H1 (cell line): ENCODE results near the gene NUP205. TPM values are rescaled to one million over a fixed set of nuclear protein-coding genes. Genes with fewer than 3 reads are reported as not detected.
A peak's percentile ranks its signal among the peaks of the same experiment; 100 is the strongest.

Experiments
- CTCF ChIA-PET: fragments of 300-600 bp; sonication (Branson Sonifier 250); formaldehyde crosslinking; loops from one replicate; lab custom pipeline; 2021; ENCODE audit not compliant: partially characterized antibody; lab: Charles Lee
- POLR2A ChIA-PET: fragments of 300-600 bp; sonication (Branson Sonifier 250); formaldehyde crosslinking; loops from one replicate; lab custom pipeline; 2021; ENCODE audit warnings: inconsistent platforms; ENCODE audit not compliant: partially characterized antibody; lab: Charles Lee
- DNase-seq, 2 experiments: peaks; one replicate each; pipeline versions ENCODE4 v3.0.0 to v3.0.0-alpha.2; 2010 to 2022; ENCODE audit warnings: low spot score in 2 of 2, low read depth in 1 of 2, mixed read lengths in 1 of 2
- FAIRE-seq: peaks from 2 replicates; lab custom pipeline; 2011; peaks lifted over from hg19 to GRCh38; lab: Jason Lieb, UNC
- H2AFZ ChIP-seq: 2 replicates; pipeline ENCODE4 v1.8.1; 2012; ENCODE audit warnings: low read length, inconsistent platforms
- H2AK5ac ChIP-seq: 2 replicates; pipeline ENCODE4 v1.6.1; 2013; ENCODE audit warnings: low read depth, low read length
- H2BK120ac ChIP-seq: replicated peaks from 2 replicates; pipeline ENCODE3; 2013; ENCODE audit warnings: low read depth, low read length, inconsistent platforms
- H2BK12ac ChIP-seq: 2 replicates; pipeline ENCODE4 v1.6.1; 2013; ENCODE audit warnings: low read depth, low read length
- H2BK15ac ChIP-seq: 2 replicates; pipeline ENCODE4 v1.6.1; 2013; ENCODE audit warnings: low read length
- H2BK20ac ChIP-seq: 2 replicates; pipeline ENCODE4 v1.6.1; 2013; ENCODE audit warnings: low read length
- H2BK5ac ChIP-seq: 2 replicates; pipeline ENCODE4 v1.6.1; 2013; ENCODE audit warnings: low read depth, low read length
- H3K14ac ChIP-seq: 2 replicates; pipeline ENCODE4 v1.6.1; 2013; ENCODE audit warnings: inconsistent platforms; ENCODE audit not compliant: insufficient read length
- H3K18ac ChIP-seq: 2 replicates; pipeline ENCODE4 v1.6.1; 2013; ENCODE audit warnings: low read length; ENCODE audit errors: extremely low read depth
- H3K23ac ChIP-seq: 2 replicates; pipeline ENCODE4 v1.6.1; 2013; ENCODE audit warnings: inconsistent platforms; ENCODE audit not compliant: insufficient read length
- H3K23me2 ChIP-seq: 2 replicates; pipeline ENCODE4 v1.6.1; 2013; ENCODE audit warnings: low read depth, low read length
- H3K27ac ChIP-seq: 2 replicates; pipeline ENCODE4 v1.6.1; 2011; ENCODE audit warnings: low read depth, low read length, inconsistent platforms
- H3K27me3 ChIP-seq, 4 experiments: replicated peaks in 1 of 4; 1 replicate in 1 of 4; 2 replicates in 3 of 4; pipeline versions ENCODE4 v1.6.1 to v1.8.1; 2011 to 2013; ENCODE audit warnings: low read length in 3 of 4, mild to moderate bottlenecking in 3 of 4, inconsistent platforms in 2 of 4, mixed read lengths in 2 of 4, moderate library complexity in 1 of 4; ENCODE audit not compliant: control insufficient read depth in 3 of 4, insufficient read depth in 3 of 4; ENCODE audit errors: extremely low read depth in 1 of 4
- H3K36me3 ChIP-seq, 4 experiments: 2 replicates each; pipeline versions ENCODE4 v1.6.1 to v1.8.1; 2011 to 2013; ENCODE audit warnings: mild to moderate bottlenecking in 4 of 4, low read length in 3 of 4, moderate library complexity in 2 of 4, control low read depth in 1 of 4, inconsistent platforms in 1 of 4; ENCODE audit not compliant: insufficient read depth in 4 of 4, control insufficient read depth in 2 of 4
- H3K4ac ChIP-seq: replicated peaks from 2 replicates; pipeline ENCODE3; 2013; ENCODE audit warnings: low read length, low read depth, mixed read lengths, inconsistent platforms; ENCODE audit not compliant: insufficient read length
- H3K4me1 ChIP-seq, 4 experiments: replicated peaks in 1 of 4; 1 replicate in 1 of 4; 2 replicates in 3 of 4; pipeline versions ENCODE4 v1.6.1 to v1.8.1; 2011 to 2013; ENCODE audit warnings: low read length in 3 of 4, inconsistent platforms in 2 of 4, mixed read lengths in 1 of 4; ENCODE audit not compliant: insufficient read depth in 4 of 4, control insufficient read depth in 3 of 4
- H3K4me2 ChIP-seq, 2 experiments: 2 replicates each; pipeline versions ENCODE4 v1.6.1 to v1.8.1; 2011 to 2013; ENCODE audit warnings: low read depth in 2 of 2, low read length in 2 of 2, control low read depth in 1 of 2, inconsistent platforms in 1 of 2, mild to moderate bottlenecking in 1 of 2; ENCODE audit not compliant: insufficient read depth in 1 of 2
- H3K4me3 ChIP-seq, 4 experiments: fragments of 200-600, 300-600 bp in 1 of 4; sonication (generic), shearing (Covaris generic), sonication (Bioruptor Twin) in 1 of 4; 2 replicates each; pipeline versions ENCODE4 v1.5.1 to v1.8.1; 2011 to 2016; ENCODE audit warnings: low read length in 4 of 4, low read depth in 3 of 4, control low read depth in 2 of 4, inconsistent platforms in 2 of 4, mild to moderate bottlenecking in 2 of 4, mixed read lengths in 1 of 4, moderate library complexity in 1 of 4; ENCODE audit not compliant: insufficient read depth in 2 of 4; ENCODE audit errors: extremely low read depth in 1 of 4
- H3K56ac ChIP-seq: replicated peaks from 2 replicates; pipeline ENCODE3; 2013; ENCODE audit warnings: low read depth, mild to moderate bottlenecking, mixed read lengths, low read length, inconsistent platforms; ENCODE audit not compliant: insufficient read length
- H3K79me1 ChIP-seq: 2 replicates; pipeline ENCODE4 v1.6.1; 2013; ENCODE audit warnings: low read depth, low read length, control low read depth
- H3K79me2 ChIP-seq, 2 experiments: 2 replicates each; pipeline versions ENCODE4 v1.6.1 to v1.8.1; 2012 to 2013; ENCODE audit warnings: low read length in 2 of 2, mild to moderate bottlenecking in 2 of 2, inconsistent platforms in 1 of 2; ENCODE audit not compliant: insufficient read depth in 2 of 2, control insufficient read depth in 1 of 2
- H3K9ac ChIP-seq, 4 experiments: replicated peaks in 1 of 4; 1 replicate in 1 of 4; 2 replicates in 3 of 4; pipeline versions ENCODE4 v1.6.1 to v1.8.1; 2011 to 2013; ENCODE audit warnings: low read depth in 3 of 4, low read length in 3 of 4, control low read depth in 2 of 4, mild to moderate bottlenecking in 2 of 4, moderate library complexity in 2 of 4, inconsistent platforms in 1 of 4; ENCODE audit errors: extremely low read depth in 1 of 4
- H3K9me3 ChIP-seq, 2 experiments: 2 replicates each; pipeline versions ENCODE4 v1.6.1 to v1.8.1; 2012 to 2013; ENCODE audit warnings: mild to moderate bottlenecking in 2 of 2, moderate library complexity in 2 of 2, control low read depth in 1 of 2, inconsistent platforms in 1 of 2, low read depth in 1 of 2, low read length in 1 of 2, mixed read lengths in 1 of 2; ENCODE audit not compliant: insufficient read depth in 2 of 2
- H4K20me1 ChIP-seq, 2 experiments: replicated peaks in 1 of 2; 2 replicates each; pipeline versions ENCODE3 to v1.8.1; 2011 to 2013; ENCODE audit warnings: inconsistent platforms in 2 of 2, low read length in 2 of 2, mild to moderate bottlenecking in 1 of 2; ENCODE audit not compliant: insufficient read depth in 2 of 2, control insufficient read depth in 1 of 2
- H4K5ac ChIP-seq: 2 replicates; pipeline ENCODE4 v1.6.1; 2013; ENCODE audit warnings: low read length, low read depth, mixed read lengths, inconsistent platforms; ENCODE audit not compliant: insufficient read length
- H4K8ac ChIP-seq: 2 replicates; pipeline ENCODE4 v1.8.0; 2013; ENCODE audit warnings: mild to moderate bottlenecking, moderate library complexity, low read length, inconsistent platforms; ENCODE audit not compliant: insufficient read depth; ENCODE audit errors: extremely low read depth
- H4K91ac ChIP-seq: replicated peaks from 2 replicates; pipeline ENCODE3; 2013; ENCODE audit warnings: low read length, mixed read lengths, inconsistent platforms; ENCODE audit not compliant: insufficient read length
- MAFK ChIP-seq: IDR thresholded peaks from 2 replicates; pipeline ENCODE4 v1.6.1; 2012; ENCODE audit warnings: low read depth, mild to moderate bottlenecking, improper control_type of control experiment, low read length
- USF2 ChIP-seq: IDR thresholded peaks from 2 replicates; pipeline ENCODE4 v1.6.1; 2011; ENCODE audit warnings: low read length, improper control_type of control experiment
- polyA plus RNA-seq, 7 experiments: library from polyadenylated mRNA; depleted of rRNA in 3 of 7; stranded (reverse) in 5 of 7; unstranded in 2 of 7; fragments of >200 nt in 5 of 7; fragments of 200-250 nt in 2 of 7; gene quantifications; 1 replicate in 5 of 7; 2 replicates in 1 of 7; 4 replicates in 1 of 7; pipeline versions ENCODE4 v1.2.1 to v1.2.3, GENCODE V29; 2011 to 2013; ENCODE audit warnings: missing spikeins in 2 of 7, mixed read lengths in 2 of 7
- total RNA-seq: library from RNA; stranded (reverse); fragmentation: NEBNext Ultra II Directional; extraction: Animal tissue kit (Norgen Biotek cat#: 25700); gene quantifications from 2 replicates; pipeline ENCODE4 v1.2.1, GENCODE V29; 2021

The NUP205 gene
- total and polyA plus RNA-seq, 2 of the 8 experiments (the other 6 are each of a cell fraction or from before 2014, with no cell fraction given): 148 to 216 TPM

- no peak for TF ChIP-seq USF2
- no peak for TF ChIP-seq MAFK
- no peak overlapping the region for H2BK120ac ChIP-seq
- no peak for FAIRE-seq
Observed at GRCh38 chr7:135537905-135538304, 19.8 kb upstream of the NUP205 start.

More at GRCh38 chr7:135537905-135538304, 19.8 kb upstream of the NUP205 start:
- Histone ChIP-seq H3K4me2 (no peak overlapping the region), H2BK12ac (no peak overlapping the region), H3K14ac (no peak overlapping the region), H2BK5ac (no peak overlapping the region), H3K23ac (no peak overlapping the region), H4K91ac (no peak overlapping the region), H4K20me1 (no peaks in the 10 kb centered on the region), H3K4me1 (no peaks in the 10 kb centered on the region; a peak in 1 of 7 replicates), H3K18ac (no peak overlapping the region), H3K56ac (no peak overlapping the region), H3K9me3 (no peaks in the 10 kb centered on the region), H4K8ac (no peak overlapping the region), H4K5ac (no peak overlapping the region), H3K27ac (no peak overlapping the region), H3K79me2 (no peaks in the 10 kb centered on the region), H3K79me1 (no peaks in the 10 kb centered on the region), H3K23me2 (no peaks in the 10 kb centered on the region), H3K36me3 (no peaks in the 10 kb centered on the region), H2AFZ (0 out of 2 replicates have a peak overlapping the region, but pooled peaks have one; percentile 48), H2BK15ac (no peak overlapping the region), H3K27me3 (no peaks in the 10 kb centered on the region), H2BK20ac (no peak overlapping the region), H3K4me3 (no peak overlapping the region), H3K9ac (no peak overlapping the region), H3K4ac (no peak overlapping the region), H2AK5ac (no peak overlapping the region)
- no peak for DNase-seq
- ChIA-PET POLR2A (interaction anchor here (0.6 to 0.9 kb wide), 2 partner anchors 8 to 109 kb away, joined by 3 to 4 read pairs; no protein-coding TSS in a partner anchor), CTCF (interaction anchor here (0.6 kb wide), 1 partner anchor 302 kb away, joined by 3 read pairs; no protein-coding TSS in a partner anchor)
